ENCODE results near the gene SRRM5. TPM values are rescaled to one million over a fixed set of nuclear protein-coding genes. Genes with fewer than 3 reads are reported as not detected.

The SRRM5 gene
- total RNA-seq, 1 experiment from 2014 or later = 0.70 TPM

DNA sequence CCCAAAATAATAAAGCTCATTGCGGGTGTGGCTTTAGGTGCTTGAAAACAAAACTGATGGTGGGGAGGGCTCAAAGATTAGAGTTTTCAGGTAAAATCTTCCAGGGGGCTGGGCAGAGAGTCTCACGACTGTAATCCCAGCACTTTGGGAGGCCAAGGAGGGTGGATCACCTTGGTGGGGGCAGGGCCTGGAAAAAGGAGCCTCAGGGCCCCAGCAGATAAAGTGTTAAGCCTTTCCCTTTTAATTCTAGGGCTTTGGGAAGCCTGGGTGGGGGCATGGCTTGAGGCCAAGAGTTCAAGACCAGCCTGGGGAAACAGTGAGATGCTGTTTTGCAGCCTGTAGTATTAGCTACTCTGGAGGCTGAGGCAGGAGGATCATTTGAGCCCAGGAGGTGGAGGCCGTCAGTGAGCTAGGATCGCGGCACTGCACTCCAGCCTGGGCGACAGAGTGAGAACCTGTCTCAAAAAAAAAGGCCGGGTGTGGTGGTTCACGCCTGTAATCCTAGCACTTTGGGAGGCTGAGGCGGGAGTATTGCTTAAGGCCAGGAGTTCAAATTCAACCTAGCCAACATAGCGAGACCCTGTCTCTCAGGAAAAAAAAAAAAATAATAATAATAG is 17.7 kb upstream of the SRRM5 start:
- H3K79me2 ChIP-seq (ENCODE audit: insufficient read depth, low read length) = peaks cover 4% of the 10 kb centered on the region; the same call in 1 of the 2 replicates

More for the DNA sequence above, 17.7 kb upstream of the SRRM5 start:
- no peaks in the 10 kb centered on the region for H3K79me1 ChIP-seq (ENCODE audit: insufficient read depth, low read depth, low read length, poor library complexity, severe bottlenecking)
- H4K8ac ChIP-seq (replicated peaks; ENCODE audit: insufficient read length, low read depth, low read length) = no peak overlapping the region
- Mint-ChIP-seq H3K4me1 (peaks cover 18 to 25% of the 10 kb centered on the region in 2 experiments), H3K4me3 (peak overlapping the region in 1 of 2 experiments; percentile 95; a peak in 4 of 5 replicates), H3K27ac (no peak overlapping the region), H3K27me3 (ENCODE audit: low read depth) (no peaks in the 10 kb centered on the region), H3K36me3 (ENCODE audit: insufficient read depth in 1 of 3, low read depth in 3 of 3) (peaks cover 16 to 39% (median 35%) of the 10 kb centered on the region in 3 experiments), H3K9me3 (no peaks in the 10 kb centered on the region; a peak in 1 of 5 replicates)
- no peaks in the 10 kb centered on the region for H3K9me3 ChIP-seq (ENCODE audit: control insufficient read depth, low read depth, low read length)
- no peak overlapping the region for H3K27ac ChIP-seq (ENCODE audit: insufficient read length, low read depth, low read length)
- WGBS (ENCODE audit: extremely low coverage, insufficient read length, low lambda C conversion rate) = no CpG with 5 or more reads among the region's 10 CpGs
- H3K9ac ChIP-seq (ENCODE audit: extremely low read depth, insufficient read length, low read length) = no peak overlapping the region
- H2BK5ac ChIP-seq (ENCODE audit: insufficient read length, low read length) = no peak overlapping the region
- H2BK15ac ChIP-seq (ENCODE audit: low read depth, low read length) = no peak overlapping the region
- no peak overlapping the region for H2BK12ac ChIP-seq (ENCODE audit: insufficient read length, low read depth, low read length)
- no peak overlapping the region for H3K4me2 ChIP-seq (ENCODE audit: insufficient read depth, insufficient read length, low read length)
- no peaks in the 10 kb centered on the region for H4K20me1 ChIP-seq (ENCODE audit: control insufficient read depth, insufficient read depth, insufficient read length)
- no peak overlapping the region for H2AK5ac ChIP-seq (ENCODE audit: insufficient read length, low read length)
- no peak overlapping the region for H2BK20ac ChIP-seq (ENCODE audit: low read depth, low read length, poor library complexity, severe bottlenecking)
- no peak overlapping the region for H3K14ac ChIP-seq (ENCODE audit: insufficient read depth, low read length)
- H3T11ph ChIP-seq (ENCODE audit: low read length) = no peak overlapping the region
- no peak overlapping the region for H2BK120ac ChIP-seq (ENCODE audit: low read depth, low read length, poor library complexity, severe bottlenecking)
- no peak overlapping the region for H4K91ac ChIP-seq (ENCODE audit: insufficient read length, low read depth, low read length)
- TF ChIP-seq, protein P1, sequence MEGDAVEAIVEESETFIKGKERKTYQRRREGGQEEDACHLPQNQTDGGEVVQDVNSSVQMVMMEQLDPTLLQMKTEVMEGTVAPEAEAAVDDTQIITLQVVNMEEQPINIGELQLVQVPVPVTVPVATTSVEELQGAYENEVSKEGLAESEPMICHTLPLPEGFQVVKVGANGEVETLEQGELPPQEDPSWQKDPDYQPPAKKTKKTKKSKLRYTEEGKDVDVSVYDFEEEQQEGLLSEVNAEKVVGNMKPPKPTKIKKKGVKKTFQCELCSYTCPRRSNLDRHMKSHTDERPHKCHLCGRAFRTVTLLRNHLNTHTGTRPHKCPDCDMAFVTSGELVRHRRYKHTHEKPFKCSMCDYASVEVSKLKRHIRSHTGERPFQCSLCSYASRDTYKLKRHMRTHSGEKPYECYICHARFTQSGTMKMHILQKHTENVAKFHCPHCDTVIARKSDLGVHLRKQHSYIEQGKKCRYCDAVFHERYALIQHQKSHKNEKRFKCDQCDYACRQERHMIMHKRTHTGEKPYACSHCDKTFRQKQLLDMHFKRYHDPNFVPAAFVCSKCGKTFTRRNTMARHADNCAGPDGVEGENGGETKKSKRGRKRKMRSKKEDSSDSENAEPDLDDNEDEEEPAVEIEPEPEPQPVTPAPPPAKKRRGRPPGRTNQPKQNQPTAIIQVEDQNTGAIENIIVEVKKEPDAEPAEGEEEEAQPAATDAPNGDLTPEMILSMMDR (conservative IDR thresholded peaks at IDR 0.05) = no peak
- no peak for DNase-seq
- no peaks in the 10 kb centered on the region for H3K27me3 ChIP-seq (ENCODE audit: insufficient read depth, low read length)
- H2AFZ ChIP-seq (ENCODE audit: low read length) = no peak overlapping the region
- 0 out of 2 replicates have a peak, but pooled peaks cover 3% of the 10 kb centered on the region for H3K4me1 ChIP-seq (ENCODE audit: insufficient read depth, low read length)
- H3K23me2 ChIP-seq (ENCODE audit: insufficient read length, low read depth, low read length, poor library complexity, severe bottlenecking) = peaks cover 20% of the 10 kb centered on the region
- H3K4ac ChIP-seq (ENCODE audit: low read depth, low read length) = no peak overlapping the region
- H3K23ac ChIP-seq (ENCODE audit: insufficient read length, low read depth, low read length) = no peak overlapping the region
- H3K56ac ChIP-seq (ENCODE audit: insufficient read length, low read depth, low read length) = no peak overlapping the region
- H4K5ac ChIP-seq (ENCODE audit: insufficient read length, low read depth, low read length) = no peak overlapping the region
- no peak overlapping the region for H3K18ac ChIP-seq (ENCODE audit: insufficient read length, low read depth, low read length)
